Measurements from ENCODE around the gene HOXB2. TPM values are rescaled to one million over a fixed set of nuclear protein-coding genes. Genes with fewer than 3 reads are reported as not detected.
A peak's percentile ranks its signal among the peaks of the same experiment; 100 is the strongest.

Gene HOXB2
- total and polyA plus RNA-seq, 2 experiments from 2014 or later = not detected

DNA sequence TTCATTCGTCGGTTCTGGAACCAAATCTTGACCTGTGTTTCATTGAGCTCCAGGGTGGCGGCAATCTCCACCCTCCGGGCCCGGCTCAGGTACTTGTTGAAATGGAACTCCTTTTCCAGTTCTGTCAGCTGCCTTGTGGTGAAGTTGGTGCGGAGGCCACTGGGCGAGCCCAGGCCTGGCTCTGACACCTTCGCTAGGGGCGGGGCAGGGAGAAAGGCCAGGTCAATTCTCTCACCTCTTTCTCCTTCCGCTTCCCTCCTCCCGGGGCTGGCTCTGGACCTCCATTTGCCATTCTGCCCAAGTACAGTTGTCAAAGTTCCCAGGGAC is 15.3 kb downstream of the HOXB2 start (continued):
- TF ChIP-seq ZNF331 (CRISPR knock-in tag; IDR thresholded peaks at IDR 0.05; ENCODE audit: low read depth) (no peak), ZNF114 (CRISPR knock-in tag; IDR thresholded peaks at IDR 0.05) (no peak), NANOG (IDR thresholded peaks at IDR 0.05; ENCODE audit: borderline replicate concordance) (no peak)
- TF ChIP-seq, protein P1, sequence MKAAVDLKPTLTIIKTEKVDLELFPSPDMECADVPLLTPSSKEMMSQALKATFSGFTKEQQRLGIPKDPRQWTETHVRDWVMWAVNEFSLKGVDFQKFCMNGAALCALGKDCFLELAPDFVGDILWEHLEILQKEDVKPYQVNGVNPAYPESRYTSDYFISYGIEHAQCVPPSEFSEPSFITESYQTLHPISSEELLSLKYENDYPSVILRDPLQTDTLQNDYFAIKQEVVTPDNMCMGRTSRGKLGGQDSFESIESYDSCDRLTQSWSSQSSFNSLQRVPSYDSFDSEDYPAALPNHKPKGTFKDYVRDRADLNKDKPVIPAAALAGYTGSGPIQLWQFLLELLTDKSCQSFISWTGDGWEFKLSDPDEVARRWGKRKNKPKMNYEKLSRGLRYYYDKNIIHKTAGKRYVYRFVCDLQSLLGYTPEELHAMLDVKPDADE (IDR thresholded peaks at IDR 0.05) = no peak

GRCh38 chr17:48528936-48529682 is 15.8 kb downstream of the HOXB2 start:
- H3K4me3 ChIP-seq = peak overlapping the region; percentile 48; the same call in 1 of the 2 replicates
- H3K27me3 ChIP-seq (ENCODE audit: insufficient read depth) = peaks cover 100% of the 10 kb centered on the region
- peaks cover 62% of the 10 kb centered on the region for H3K4me1 ChIP-seq (ENCODE audit: insufficient read depth)
- TF ChIP-seq EZH2phosphoT487 (IDR thresholded peaks at IDR 0.05; ENCODE audit: unreplicated experiment) (no peak), JUNB (IDR thresholded peaks at IDR 0.05; ENCODE audit: unreplicated experiment) (no peak), STAT1 (IDR thresholded peaks at IDR 0.05; ENCODE audit: unreplicated experiment) (no peak), ZNF114 (CRISPR knock-in tag; IDR thresholded peaks at IDR 0.05) (no peak), EZH2 (IDR thresholded peaks at IDR 0.05; ENCODE audit: low read depth, unreplicated experiment) (no peak), POLR2AphosphoS5 (IDR thresholded peaks at IDR 0.05; ENCODE audit: low read depth) (no peak), CREB1 (CRISPR knock-in tag; IDR thresholded peaks at IDR 0.05; ENCODE audit: low read depth) (no peak), NANOG (IDR thresholded peaks at IDR 0.05; ENCODE audit: borderline replicate concordance) (no peak), ZNF331 (CRISPR knock-in tag; IDR thresholded peaks at IDR 0.05; ENCODE audit: low read depth) (no peak), REST (IDR thresholded peaks at IDR 0.05; ENCODE audit: unreplicated experiment) (no peak)
- TF ChIP-seq, protein P2, sequence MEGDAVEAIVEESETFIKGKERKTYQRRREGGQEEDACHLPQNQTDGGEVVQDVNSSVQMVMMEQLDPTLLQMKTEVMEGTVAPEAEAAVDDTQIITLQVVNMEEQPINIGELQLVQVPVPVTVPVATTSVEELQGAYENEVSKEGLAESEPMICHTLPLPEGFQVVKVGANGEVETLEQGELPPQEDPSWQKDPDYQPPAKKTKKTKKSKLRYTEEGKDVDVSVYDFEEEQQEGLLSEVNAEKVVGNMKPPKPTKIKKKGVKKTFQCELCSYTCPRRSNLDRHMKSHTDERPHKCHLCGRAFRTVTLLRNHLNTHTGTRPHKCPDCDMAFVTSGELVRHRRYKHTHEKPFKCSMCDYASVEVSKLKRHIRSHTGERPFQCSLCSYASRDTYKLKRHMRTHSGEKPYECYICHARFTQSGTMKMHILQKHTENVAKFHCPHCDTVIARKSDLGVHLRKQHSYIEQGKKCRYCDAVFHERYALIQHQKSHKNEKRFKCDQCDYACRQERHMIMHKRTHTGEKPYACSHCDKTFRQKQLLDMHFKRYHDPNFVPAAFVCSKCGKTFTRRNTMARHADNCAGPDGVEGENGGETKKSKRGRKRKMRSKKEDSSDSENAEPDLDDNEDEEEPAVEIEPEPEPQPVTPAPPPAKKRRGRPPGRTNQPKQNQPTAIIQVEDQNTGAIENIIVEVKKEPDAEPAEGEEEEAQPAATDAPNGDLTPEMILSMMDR (conservative IDR thresholded peaks at IDR 0.05; ENCODE audit: low read depth in 2 of 2) = no peak
- TF ChIP-seq, protein P1 (IDR thresholded peaks at IDR 0.05) = no peak

More at GRCh38 chr17:48528936-48529682, 15.8 kb downstream of the HOXB2 start:
- Mint-ChIP-seq H3K4me3 (no peak overlapping the region; the same call in 2 of the 3 replicates), H3K27ac (no peak overlapping the region), H3K27me3 (ENCODE audit: insufficient read depth, low read depth, poor library complexity) (peaks cover 98% of the 10 kb centered on the region), H3K4me1 (peaks cover 64% of the 10 kb centered on the region), H3K9me3 (no peaks in the 10 kb centered on the region; the same call in 2 of the 3 replicates), H3K36me3 (ENCODE audit: low read depth) (no peaks in the 10 kb centered on the region)
- ATAC-seq = 0 out of 3 replicates have a peak, but pooled peaks have one; percentile 3
- Histone ChIP-seq H4K20me1 (replicated peaks; ENCODE audit: insufficient read depth) (0 out of 2 replicates have a peak, but pooled peaks cover 4% of the 10 kb centered on the region), H3K4me2 (peak overlapping the region; percentile 66; the same call in 1 of the 2 replicates), H3K79me2 (replicated peaks; ENCODE audit: insufficient read depth) (no peaks in the 10 kb centered on the region), H2AFZ (no peak overlapping the region), H3K9me2 (ENCODE audit: insufficient read depth) (no peaks in the 10 kb centered on the region), H3K27ac (ENCODE audit: low read depth) (no peak overlapping the region), H3F3A (replicated peaks; ENCODE audit: low read depth) (peaks cover 32% of the 10 kb centered on the region), H3K36me3 (ENCODE audit: insufficient read depth) (no peaks in the 10 kb centered on the region)
- DNase-seq (ENCODE audit: low spot score) = no peak

Measured in GM23338 (cell line).